Measurements from ENCODE around the gene NDUFAF5. TPM values are rescaled to one million over a fixed set of nuclear protein-coding genes. Genes with fewer than 3 reads are reported as not detected.

The NDUFAF5 gene
- total RNA-seq, 1 experiment from 2014 or later, result 22.3 TPM

GRCh38 chr20:13825465-13825864, 40.6 kb downstream of the NDUFAF5 start:
- H3K36me3 ChIP-seq (ENCODE audit: low read depth), result no peaks in the 10 kb centered on the region
- POLR2A ChIA-PET (ENCODE audit: unreplicated experiment), result no interaction called here
- no peaks in the 10 kb centered on the region for H3K79me2 ChIP-seq (ENCODE audit: low read depth)
- H3K27me3 ChIP-seq (ENCODE audit: insufficient read depth, low read depth), result no peaks in the 10 kb centered on the region
- H4K20me1 ChIP-seq (ENCODE audit: insufficient read depth), result no peaks in the 10 kb centered on the region
- TF ChIP-seq EZH2 (IDR thresholded peaks at IDR 0.05; ENCODE audit: low read depth) (no peak), CTCF (conservative IDR thresholded peaks at IDR 0.05) (no peak)
- H3K27ac ChIP-seq, result no peak overlapping the region
- no TSS peak for BruUV-seq (replicated peaks)
- no peak overlapping the region for H3K4me3 ChIP-seq
- CTCF ChIA-PET, result no interaction called here
- no peak overlapping the region for H2AFZ ChIP-seq
- no peaks in the 10 kb centered on the region for H3F3A ChIP-seq (ENCODE audit: insufficient read depth, low read depth)
- intact Hi-C loops (cut with micrococcal nuclease; ENCODE audit: unreplicated experiment), result loop anchor here (10.0 kb wide), 1 partner anchor 119 kb away; no protein-coding TSS in a partner anchor
- H3K4me1 ChIP-seq (replicated peaks; ENCODE audit: insufficient read depth), result no peaks in the 10 kb centered on the region
- no peak overlapping the region for H3K4me2 ChIP-seq
- DNase-seq, result no peak
- no peaks in the 10 kb centered on the region for H3K9me3 ChIP-seq (ENCODE audit: insufficient read depth, low read depth)
- no peaks in the 10 kb centered on the region for H3K9me2 ChIP-seq (ENCODE audit: insufficient read depth)

GRCh38 chr20:13831476-13831875, 46.6 kb downstream of the NDUFAF5 start:
- TF ChIP-seq EZH2 (IDR thresholded peaks at IDR 0.05; ENCODE audit: low read depth) (no peak), CTCF (conservative IDR thresholded peaks at IDR 0.05) (no peak)
- ChIA-PET POLR2A (ENCODE audit: unreplicated experiment) (no interaction called here), CTCF (no interaction called here)
- intact Hi-C loops (cut with micrococcal nuclease; ENCODE audit: unreplicated experiment), result loop anchor here (10.0 kb wide), 1 partner anchor 163 kb away; the partner anchor contains the start of genes MACROD2 and SEL1L2
- Histone ChIP-seq H3K9me3 (ENCODE audit: insufficient read depth, low read depth) (no peaks in the 10 kb centered on the region), H3K9me2 (ENCODE audit: insufficient read depth) (no peaks in the 10 kb centered on the region), H3K27me3 (ENCODE audit: insufficient read depth, low read depth) (no peaks in the 10 kb centered on the region), H3K27ac (no peak overlapping the region), H4K20me1 (ENCODE audit: insufficient read depth) (no peaks in the 10 kb centered on the region), H3K4me2 (no peak overlapping the region), H3K36me3 (ENCODE audit: low read depth) (no peaks in the 10 kb centered on the region), H3K4me1 (replicated peaks; ENCODE audit: insufficient read depth) (no peaks in the 10 kb centered on the region), H3K79me2 (ENCODE audit: low read depth) (no peaks in the 10 kb centered on the region), H3F3A (ENCODE audit: insufficient read depth, low read depth) (no peaks in the 10 kb centered on the region), H3K4me3 (no peak overlapping the region), H2AFZ (no peak overlapping the region)
- DNase-seq, result no peak
- BruUV-seq (replicated peaks), result no TSS peak

- H3F3A ChIP-seq (ENCODE audit: insufficient read depth, low read depth), result peaks cover 3% of the 10 kb centered on the region; the same call in 1 of the 2 replicates
- no peaks in the 10 kb centered on the region for H3K9me3 ChIP-seq (ENCODE audit: insufficient read depth, low read depth)
- no peak overlapping the region for H2AFZ ChIP-seq
- H3K4me1 ChIP-seq (replicated peaks; ENCODE audit: insufficient read depth), result peaks cover 5% of the 10 kb centered on the region; the same call in 1 of the 2 replicates
- POLR2A ChIA-PET (ENCODE audit: unreplicated experiment), result no interaction called here
- no peak for DNase-seq
- no peaks in the 10 kb centered on the region for H3K9me2 ChIP-seq (ENCODE audit: insufficient read depth)
- TF ChIP-seq EZH2 (IDR thresholded peaks at IDR 0.05; ENCODE audit: low read depth), result no peak
- no peak for TF ChIP-seq CTCF (conservative IDR thresholded peaks at IDR 0.05)
- H3K36me3 ChIP-seq (ENCODE audit: low read depth), result no peaks in the 10 kb centered on the region
- H3K27me3 ChIP-seq (ENCODE audit: insufficient read depth, low read depth), result peaks cover 21% of the 10 kb centered on the region
- CTCF ChIA-PET, result no interaction called here
- no TSS peak for BruUV-seq (replicated peaks)
- no peak overlapping the region for H3K4me3 ChIP-seq
- H3K27ac ChIP-seq, result no peak overlapping the region
- no peaks in the 10 kb centered on the region for H4K20me1 ChIP-seq (ENCODE audit: insufficient read depth)
- intact Hi-C loops (cut with micrococcal nuclease; ENCODE audit: unreplicated experiment), result loop anchor here (10.0 kb wide), 1 partner anchor 156 kb away; the partner anchor contains the start of genes MACROD2 and SEL1L2
- no peaks in the 10 kb centered on the region for H3K79me2 ChIP-seq (ENCODE audit: low read depth)
- H3K4me2 ChIP-seq, result no peak overlapping the region
Measured at GRCh38 chr20:13838664-13839063, 53.8 kb downstream of the NDUFAF5 start.

All from PC-9 (cell line).